ENCODE results near the gene ATRN. TPM values are rescaled to one million over a fixed set of nuclear protein-coding genes. Genes with fewer than 3 reads are reported as not detected.

Gene ATRN
- total RNA-seq, 1 experiment from 2014 or later: 18.4 TPM

DNA sequence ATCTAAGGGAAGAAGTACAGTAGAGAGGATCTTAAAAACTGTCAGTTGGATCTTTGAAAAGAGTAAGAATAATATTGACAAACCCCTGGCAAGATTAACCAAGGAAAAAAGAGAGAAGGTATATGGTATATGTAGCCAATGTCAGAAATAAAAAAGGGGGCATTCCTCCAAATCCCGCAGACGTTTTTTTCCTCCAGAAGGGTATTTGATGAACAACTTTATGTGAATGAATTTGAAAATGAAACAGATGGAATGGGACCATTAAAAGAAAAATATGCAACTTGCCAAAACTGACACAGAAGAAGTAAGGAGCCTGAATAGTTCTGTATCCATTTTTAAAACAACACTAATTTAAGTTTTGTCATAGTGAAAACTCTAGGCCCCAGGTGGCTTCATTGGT lies 156.7 kb downstream of the ATRN start:
- no peak for DNase-seq (ENCODE audit: low spot score)

DNA sequence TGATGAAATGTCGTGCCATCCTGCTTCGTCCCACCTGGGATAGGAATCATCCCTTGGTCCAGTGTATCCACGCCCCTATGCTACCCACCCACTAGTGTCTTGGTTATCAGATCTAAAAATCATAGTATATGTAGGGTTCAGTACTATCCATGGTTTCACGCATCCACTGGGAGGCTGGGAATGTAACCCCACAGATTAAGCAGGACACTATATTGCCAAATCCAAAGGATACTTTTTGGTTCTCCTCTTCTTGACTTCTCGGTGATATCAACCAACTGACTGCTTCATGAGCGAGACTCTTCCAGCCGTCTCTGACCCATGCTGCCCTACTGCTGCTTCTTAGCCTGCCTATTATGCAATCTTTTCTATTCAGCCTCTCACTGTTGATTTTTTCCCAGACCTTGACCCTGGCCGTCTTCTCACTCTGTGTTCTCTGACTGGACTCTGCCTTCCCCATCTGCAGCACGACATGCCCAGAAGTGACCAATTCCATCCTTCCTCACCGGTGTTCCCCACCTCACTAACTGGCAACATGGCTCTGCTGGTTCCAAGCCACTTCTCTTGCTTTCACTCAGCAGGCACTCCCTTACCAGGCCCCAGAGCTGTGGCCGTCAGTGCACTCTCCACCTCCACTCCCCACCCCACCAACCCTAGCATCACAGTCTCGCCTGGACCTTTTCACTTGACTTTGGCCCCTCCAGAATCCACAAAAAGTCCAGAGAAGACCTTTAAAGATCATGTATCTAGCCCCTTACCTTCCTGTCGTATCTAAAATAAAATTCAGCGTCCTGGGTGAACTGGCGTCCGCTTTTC lies 157.9 kb downstream of the ATRN start:
- no peak for DNase-seq (ENCODE audit: low spot score)

DNA sequence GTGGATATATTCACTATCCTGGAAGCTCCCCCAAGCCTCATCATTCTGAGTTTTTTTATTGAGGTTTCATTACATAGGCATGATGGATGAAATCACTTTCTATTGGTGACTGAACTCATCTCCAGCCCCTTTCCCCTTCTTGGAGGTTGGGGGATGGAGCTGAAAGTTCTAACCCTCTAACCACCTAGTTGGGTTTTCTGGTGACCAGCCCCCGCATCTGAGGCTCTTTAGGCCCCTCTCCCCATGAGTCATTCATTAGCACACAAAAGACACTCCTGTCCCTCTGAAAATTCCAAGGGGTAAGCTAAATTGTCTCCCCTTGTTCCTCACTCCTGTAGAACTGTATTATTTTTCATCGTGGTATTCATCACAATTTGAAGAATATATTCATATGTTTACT lies 159.1 kb downstream of the ATRN start:
- no peak for DNase-seq (ENCODE audit: low spot score)

DNA sequence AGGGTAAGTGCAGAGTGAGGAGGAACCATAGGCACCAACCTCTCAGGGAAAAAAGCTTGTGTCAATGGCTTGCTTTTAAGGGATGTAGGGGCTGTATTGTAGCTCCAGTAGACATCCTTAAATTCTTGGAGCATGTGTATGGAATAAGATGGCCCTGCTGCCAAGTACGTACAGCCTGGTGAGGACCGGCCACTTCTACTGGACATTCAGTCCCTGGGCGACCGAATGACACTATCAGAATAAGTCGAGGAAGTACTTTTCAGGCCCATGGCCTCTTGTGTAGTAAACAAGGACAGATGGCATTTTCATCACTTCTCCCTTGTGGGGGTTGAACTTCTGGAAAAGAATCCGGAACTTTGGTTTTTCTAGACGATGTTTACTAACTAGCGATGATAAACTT lies 159.6 kb downstream of the ATRN start:
- DNase-seq (ENCODE audit: low spot score): no peak

DNA sequence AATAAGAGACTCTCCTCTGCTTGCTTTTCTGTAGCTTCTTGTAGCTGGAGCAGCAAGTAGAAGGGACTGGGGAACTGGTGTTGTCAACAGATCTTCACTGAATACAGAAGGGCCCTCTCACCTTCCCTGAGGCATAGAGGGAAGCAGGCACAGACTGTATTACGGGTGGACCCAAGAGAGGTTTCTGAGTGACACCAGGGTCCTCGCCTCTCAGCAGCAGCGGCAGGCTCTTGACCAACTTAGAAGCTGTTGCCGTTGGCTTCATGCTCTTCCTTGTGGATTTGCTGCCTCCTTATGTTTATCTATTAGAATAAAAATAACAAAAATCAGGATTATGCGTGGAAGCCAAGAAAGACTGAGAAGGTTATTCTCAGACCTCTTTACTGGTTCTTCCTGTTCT lies 160.7 kb downstream of the ATRN start:
- no peak for DNase-seq (ENCODE audit: low spot score)

DNA sequence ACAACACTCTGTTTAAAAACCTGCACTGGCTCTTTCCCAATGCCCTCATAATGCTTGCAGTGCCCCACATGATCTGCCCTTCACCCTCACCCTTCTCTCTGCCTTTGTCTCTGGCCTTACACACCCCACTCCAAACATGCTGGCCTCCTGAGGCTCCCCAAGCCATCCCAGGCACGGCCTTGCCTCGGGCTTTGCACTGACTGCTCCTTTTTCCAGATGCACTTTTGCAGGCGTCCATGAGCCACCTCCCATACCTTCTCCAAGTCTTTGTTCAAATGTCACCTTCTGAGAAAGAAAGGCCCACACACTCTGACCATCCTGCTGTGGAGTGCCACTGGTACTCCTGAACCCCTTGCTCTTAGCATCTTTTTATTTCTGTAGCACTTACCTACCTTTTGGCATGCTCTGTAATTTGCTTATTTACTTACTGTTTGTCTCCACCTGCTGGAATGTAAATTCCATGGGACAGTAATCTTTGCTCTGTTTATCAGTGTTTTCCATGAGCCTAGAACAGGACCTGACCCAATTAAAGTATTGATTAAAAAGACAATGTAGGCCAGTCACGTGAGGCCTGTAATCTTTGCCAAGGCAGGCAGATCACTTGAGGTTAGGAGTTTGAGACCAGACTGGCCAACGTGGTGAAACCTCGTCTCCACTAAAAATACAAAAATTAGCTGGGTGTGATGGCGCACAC lies 161.6 kb downstream of the ATRN start:
- no peak for DNase-seq (ENCODE audit: low spot score)

DNA sequence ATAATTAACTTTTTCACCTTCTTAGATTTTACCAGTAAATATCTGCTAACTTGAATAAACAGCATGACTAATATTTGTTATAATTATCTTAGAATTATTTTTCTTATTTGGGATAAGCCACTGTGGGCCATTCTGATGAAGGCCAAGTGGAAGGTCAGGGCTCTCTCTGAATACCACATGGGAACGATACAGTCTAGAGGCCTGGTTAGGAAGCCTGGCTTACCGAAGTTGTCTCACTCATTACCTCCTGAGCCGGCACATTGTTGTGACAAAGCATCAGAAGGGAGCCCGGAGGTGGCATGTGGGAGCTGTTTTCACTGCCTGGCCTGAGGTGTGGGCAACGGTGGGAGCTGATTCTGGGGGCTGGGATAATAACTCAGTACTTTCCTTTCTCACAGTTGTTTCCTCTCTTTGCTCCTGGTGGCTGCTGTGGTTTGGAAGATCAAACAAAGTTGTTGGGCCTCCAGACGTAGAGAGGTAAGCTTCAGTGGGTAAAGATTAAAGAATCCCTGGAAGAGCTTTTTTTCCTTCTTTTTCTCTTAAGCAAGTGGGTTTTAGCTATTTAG lies 163.2 kb downstream of the ATRN start:
- DNase-seq (ENCODE audit: low spot score): no peak

DNA sequence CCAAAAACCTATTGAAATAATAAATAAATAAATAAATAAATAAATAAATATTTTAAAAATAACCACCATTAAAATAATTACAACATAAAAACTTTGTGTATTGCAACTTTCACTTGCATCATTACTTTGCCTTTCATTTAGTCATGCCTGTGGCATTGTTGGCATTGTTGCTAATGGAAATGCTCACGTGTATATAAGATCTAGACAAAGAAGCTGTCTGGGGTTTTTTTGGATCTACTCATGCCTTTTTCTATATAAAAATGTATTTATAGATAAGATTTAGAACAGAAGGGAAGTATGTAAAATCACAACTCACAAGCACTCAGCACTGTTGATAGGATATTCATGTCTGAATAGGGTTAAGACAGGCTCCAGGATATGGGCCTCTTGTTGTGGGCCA lies 164.5 kb downstream of the ATRN start:
- DNase-seq (ENCODE audit: low spot score): no peak

DNA sequence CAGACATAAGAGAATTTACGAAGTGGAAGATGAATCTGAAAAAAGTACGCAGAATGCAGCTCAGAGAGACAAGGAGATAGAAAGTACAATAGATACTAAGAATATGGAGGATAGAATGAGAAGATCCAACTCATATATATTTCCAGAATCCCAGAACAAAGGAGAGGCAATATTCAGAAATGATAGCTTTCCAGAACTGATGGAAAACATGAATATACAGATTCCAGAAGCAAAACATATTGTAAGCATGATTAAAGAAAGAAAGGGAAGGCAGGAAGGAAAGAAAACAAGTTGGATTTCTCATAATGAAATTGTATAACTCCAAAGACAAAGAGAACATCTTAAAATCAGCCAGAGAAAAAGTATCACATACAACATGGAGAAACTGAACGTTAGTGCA lies 169.4 kb downstream of the ATRN start:
- DNase-seq (ENCODE audit: low spot score): no peak

DNA sequence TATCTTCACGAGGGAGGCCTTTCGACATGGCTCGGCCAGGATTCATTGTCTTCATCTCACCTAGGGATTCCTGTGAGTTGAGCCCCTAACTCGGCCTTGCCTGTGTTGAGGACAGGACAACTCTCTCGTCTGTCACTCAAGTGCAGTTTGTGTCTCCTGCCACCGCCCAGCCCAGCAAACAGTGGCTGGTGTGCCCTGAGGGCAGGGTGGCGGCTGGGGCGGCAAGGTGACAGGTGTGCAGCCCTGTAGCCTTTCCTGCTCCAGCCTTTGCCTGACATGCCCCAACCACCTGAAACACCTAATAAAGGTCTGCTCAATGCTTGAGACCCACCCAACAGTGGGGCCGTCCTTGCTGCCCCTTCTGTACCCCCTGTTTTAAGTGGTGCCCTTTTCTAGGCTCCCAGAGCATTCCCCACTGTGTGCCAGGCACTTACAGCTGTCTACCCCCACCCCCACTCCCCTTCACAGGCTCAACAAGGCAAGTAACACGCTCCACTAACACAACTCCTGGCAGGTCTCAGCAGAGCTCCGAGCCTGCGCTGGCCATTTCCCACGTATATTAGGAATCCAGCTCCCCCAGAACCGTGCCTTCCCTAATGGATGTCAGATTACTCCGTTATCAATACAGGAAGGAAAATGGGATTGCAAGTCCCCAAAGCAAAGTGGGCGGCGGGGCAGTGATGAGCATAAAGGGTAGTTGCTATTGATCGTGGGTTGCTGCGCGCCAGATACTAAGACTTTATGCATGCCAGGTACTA lies 174.7 kb downstream of the ATRN start:
- no peak for DNase-seq (ENCODE audit: low spot score)

DNA sequence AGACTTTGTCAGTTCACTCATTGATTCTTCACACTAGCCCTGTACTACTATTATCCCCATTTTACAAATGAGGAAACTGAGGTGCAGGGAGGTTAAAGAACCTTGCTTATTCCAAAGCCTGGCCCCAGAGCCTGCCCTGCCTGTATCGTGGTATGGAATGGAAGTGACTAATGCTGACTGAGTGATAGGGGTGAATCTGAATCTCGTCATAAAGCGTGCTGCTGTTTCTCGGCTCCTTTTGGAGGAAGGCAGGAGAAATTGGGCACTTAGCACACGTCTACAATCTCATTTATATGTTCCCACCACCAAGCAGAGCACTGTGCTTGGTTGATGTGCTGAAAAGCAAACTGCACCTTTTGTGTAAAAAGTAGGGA lies 175.2 kb downstream of the ATRN start:
- DNase-seq (ENCODE audit: low spot score): no peak

DNA sequence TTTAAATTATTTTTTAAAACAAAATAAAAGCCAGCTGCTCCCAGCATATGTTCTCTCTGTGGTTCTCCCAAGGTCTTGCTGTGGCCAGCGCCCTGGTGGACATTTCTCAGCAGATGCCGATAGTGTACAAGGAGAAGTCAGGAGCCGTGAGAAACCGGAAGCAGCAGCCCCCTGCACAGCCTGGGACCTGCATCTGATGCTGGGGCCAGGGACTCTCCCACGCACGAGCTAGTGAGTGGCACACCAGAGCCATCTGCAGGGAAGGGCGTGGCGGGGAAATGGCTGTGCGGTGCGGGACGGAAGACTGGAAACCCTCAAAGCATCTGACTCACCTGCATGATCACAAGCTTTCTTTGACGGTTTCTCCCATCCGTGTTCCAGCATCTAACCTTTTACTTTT lies 175.8 kb downstream of the ATRN start:
- no peak for DNase-seq (ENCODE audit: low spot score)

DNA sequence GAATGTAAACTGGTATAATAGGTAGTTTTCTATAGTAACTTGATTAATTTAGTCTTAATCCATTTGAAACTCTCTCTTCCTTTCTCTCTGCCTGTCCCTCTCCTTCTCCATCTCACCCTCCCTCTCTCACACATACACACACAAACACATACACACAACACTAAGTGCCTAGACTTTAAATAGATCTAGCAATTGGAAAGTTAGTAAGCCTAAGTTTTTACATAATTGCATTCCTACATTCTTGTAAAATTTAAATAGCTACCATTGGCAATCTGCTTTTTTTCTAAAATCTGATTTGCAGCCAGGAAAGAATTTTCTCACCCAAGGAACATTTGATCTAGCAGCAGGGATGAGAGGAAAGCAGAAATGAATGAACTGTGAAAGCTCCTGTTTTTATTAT lies 176.7 kb downstream of the ATRN start:
- DNase-seq (ENCODE audit: low spot score): no peak

DNA sequence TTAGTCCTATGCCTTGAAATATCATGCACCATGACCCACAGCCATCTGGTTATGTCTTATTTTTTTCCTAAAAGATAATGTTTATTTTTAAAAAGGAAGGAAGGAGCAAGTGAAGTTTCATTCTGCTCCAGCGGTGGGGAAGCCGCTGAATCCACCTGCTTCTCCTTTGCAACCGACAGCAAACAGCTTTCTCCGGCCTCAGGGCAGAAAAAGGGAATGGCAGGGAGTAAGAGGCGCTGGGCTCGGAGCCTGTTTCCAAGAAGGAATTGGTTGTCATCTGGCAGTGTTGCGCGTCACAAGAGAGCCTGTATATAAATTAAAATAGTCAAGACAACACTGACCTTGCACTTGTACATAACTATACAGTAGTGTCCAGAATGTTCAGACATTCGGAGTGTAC lies 178.1 kb downstream of the ATRN start:
- DNase-seq (ENCODE audit: low spot score): no peak

DNA sequence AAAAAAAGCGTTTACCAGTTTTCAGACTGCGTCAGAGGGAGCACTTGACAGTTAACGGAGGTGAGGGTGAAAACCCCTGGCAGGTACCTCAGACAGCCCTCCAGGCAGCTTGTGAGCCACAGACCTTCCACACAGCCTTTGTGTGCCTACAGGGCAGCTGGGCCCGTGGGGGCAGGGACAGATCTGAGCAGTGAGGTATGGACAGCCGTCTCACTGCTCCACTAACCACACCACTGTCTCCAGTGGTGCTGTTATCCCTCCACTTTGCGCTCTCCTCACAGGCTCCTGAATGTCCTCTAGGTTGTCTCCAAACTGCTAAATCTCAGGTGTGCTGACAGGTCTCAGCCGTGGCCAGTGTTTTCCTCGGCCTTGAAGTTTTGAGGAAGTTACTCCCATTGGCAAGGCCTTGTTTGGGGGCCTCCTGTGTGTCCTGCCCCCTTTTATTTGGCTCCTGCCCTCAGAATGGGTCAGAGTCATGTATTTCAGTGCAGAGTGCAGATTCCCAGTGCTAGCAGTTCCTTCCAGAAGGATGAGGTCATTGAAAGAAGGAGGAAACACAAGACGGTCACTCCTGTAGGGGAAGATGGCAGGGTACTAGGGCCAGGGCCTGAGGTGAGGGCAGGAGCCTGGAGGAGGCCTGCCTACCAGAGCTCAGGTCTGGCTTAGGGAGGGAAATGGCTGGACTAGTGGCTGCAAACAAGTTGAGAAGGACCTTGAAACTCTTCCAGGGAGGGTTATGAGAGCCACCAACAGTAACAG lies 180.6 kb downstream of the ATRN start:
- no peak for DNase-seq (ENCODE audit: low spot score)

DNA sequence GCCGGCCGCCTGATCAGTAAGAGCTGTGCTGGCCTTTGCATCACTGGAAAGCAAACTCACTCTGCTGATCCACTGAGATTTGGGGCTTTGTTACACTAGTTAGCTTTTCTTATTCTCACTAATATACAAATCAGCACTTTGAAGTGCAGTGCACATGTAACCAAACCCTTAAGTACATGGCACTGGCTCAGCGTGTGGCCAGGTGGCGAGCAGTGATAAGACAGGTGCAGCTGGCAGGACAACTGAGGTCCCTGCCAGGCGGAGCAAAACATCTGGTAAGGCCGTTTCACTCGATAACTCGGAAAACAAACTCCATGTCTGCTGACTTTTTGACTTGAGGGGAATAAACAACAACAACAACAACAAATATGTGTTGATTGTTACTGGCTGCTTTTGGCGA lies 181.4 kb downstream of the ATRN start:
- no peak for DNase-seq (ENCODE audit: low spot score)

DNA sequence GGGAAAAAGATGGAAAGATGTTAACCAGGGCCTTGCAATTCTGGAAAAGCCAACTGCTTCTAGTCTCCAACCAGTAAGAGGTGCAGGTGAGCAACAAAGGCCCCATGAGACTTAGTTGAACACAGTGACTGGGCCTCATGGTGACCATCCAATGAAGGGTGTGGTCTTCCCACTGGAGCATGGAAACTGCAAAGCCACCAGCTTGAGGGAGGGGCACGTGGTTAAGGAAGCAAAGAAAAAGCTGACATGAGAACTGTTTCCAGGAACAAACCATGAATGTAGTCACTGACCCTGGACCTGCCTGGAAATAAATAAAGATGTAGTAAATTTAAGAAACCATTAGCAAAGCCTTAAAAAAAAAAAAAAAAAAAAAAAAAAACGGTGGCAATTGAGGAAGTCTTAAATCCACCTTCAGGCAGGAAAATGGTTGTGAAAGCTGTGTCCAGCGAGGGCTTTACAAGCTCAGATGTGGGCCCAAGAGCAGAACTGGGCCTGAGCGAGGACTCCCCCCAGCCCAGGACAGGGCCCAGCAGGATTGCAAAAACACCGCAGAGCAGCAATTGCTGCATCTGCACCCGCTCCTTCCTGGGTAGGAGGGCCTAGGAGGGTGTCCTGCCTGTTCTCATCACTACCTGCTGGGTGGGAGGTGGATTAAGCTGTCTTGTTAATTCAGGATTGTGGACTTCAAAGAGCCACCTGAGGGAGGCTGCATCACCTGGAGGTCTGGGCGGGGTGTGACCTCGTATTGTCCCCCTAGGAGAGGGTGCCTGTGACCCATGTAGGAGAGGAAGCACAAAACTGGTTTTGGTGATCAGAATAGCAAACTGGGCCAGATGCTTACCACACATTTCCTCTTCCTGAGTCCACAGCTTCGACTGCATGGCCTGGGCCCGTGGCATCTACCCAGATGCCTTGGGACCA lies 182.1 kb downstream of the ATRN start:
- DNase-seq (ENCODE audit: low spot score): peak; percentile 49

DNA sequence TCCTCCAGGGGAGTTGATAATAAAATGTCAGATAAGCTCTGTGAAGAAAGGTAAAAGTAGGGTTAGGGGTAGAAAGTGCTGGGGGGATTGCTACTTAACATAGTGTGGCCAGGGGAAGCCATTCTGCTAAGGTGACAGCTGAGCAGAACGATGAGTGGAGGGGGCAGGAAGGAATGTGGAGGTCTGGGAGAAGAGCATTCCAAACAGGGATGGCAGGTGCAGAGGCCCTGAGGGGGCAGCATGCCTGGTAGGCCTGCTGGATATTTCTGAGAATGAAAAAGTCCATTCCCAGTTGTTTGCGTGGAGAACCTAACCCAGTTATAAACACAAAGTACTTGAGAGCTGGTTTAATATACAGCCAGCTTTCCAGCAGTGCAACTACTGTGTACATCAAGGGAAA lies 183.1 kb downstream of the ATRN start:
- no peak for DNase-seq (ENCODE audit: low spot score)

DNA sequence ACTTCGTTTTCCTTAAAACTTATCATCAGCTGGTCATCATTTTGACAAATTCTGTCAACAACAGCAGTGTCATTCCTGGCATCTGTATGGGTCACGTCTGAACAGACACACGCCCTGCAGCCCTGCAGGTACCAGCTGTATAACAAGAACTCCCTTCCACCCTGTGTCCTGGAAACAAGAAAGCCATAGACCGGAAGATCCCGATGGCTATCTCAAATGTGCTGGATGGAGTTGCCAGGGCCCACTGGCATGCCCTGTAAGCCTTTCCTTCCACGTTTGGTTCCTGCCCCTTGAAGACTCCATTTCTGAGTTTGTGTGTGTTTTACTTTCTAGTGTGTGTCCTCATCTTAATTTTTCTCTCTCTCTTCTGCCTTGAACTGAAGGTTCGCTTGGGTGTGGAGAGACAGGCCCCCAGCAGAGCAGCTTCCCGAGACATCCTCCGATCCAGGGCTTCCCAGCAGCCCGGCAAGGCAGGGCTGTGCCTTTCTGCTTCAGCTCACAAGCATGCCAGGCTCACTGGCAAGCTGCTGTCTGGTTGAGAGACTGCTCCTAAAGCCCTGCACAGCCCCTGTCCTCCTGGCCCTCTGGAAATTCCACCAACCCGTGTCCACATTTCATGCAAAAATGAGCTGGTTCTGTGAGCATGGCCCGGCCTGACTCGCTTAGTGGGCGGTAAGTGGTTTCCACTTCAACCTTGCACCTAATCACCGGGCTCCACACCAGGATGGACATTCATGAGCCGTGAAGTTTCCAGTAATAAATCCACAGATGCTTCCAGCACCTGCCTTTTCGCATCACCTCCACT lies 183.7 kb downstream of the ATRN start:
- no peak for DNase-seq (ENCODE audit: low spot score)

DNA sequence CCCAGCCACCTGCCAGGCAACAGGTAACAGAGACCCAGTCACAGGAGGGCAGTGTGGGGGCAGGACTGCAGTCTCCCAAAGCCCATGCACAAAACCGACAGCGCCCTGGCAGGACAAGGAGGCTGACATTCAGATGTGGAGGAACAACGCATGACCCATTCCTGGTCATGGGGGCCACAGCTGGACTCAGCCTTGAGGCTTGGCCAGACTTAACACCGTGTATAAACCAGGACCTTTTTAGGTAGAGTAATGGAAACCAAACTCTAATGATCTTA lies 184.2 kb downstream of the ATRN start:
- DNase-seq (ENCODE audit: low spot score): no peak

Data from H4 (cell line).